DND-41 (cell line): ENCODE measurements around the gene SNX13.

Experiments
- CTCF ChIP-seq: IDR thresholded peaks from 2 replicates; pipeline ENCODE4 v1.5.1; 2012; ENCODE audit warnings: borderline replicate concordance, low read length, moderate library complexity, mild to moderate bottlenecking; ENCODE audit not compliant: poor library complexity, severe bottlenecking; ENCODE audit errors: extremely low read depth
- EZH2 ChIP-seq: IDR thresholded peaks from 3 replicates; pipeline ENCODE4 v1.6.1; 2012; ENCODE audit warnings: borderline replicate concordance, low read depth, mild to moderate bottlenecking, moderate library complexity, low read length, inconsistent platforms; ENCODE audit not compliant: severe bottlenecking

GRCh38 chr7:17771901-17772408, 168.3 kb downstream of the SNX13 start:
- no peak for TF ChIP-seq CTCF
- no peak for TF ChIP-seq EZH2
